Breast epithelium (tissue), 4 donors: ENCODE measurements around the gene PAPSS2. TPM values are rescaled to one million over a fixed set of nuclear protein-coding genes. Genes with fewer than 3 reads are reported as not detected.

Source experiments
- DNase-seq, 2 donors: peaks; one replicate each; pipeline ENCODE4 v3.0.0-alpha.2; 2019; ENCODE audit warnings: low spot score in 2 of 2
- H3K27ac ChIP-seq, 2 donors: fragments of 200-600 bp; sonication (generic) in 1 of 2; one replicate each; pipeline ENCODE4 v1.5.1; 2016 to 2019; ENCODE audit warnings: mild to moderate bottlenecking in 1 of 2
- H3K27me3 ChIP-seq, 2 donors: fragments of 200-600 bp; sonication (generic) in 1 of 2; one replicate each; pipeline versions ENCODE4 v1.5.1 to v1.6.0; 2017 to 2019; ENCODE audit warnings: control low read depth in 1 of 2, mild to moderate bottlenecking in 1 of 2
- H3K36me3 ChIP-seq: fragments of 200-600 bp; one replicate; pipeline ENCODE4 v1.5.1; 2019
- H3K4me1 ChIP-seq, 2 donors: fragments of 200-600 bp; sonication (generic); one replicate each; pipeline ENCODE4 v1.5.1; 2016 to 2019; ENCODE audit warnings: control low read depth in 1 of 2
- H3K4me3 ChIP-seq, 3 donors: fragments of 200-600 bp; sonication (generic); 1 replicate in 2 of 3; 2 replicates in 1 of 3; pipeline ENCODE4 v1.5.1; 2016 to 2019; ENCODE audit warnings: mild to moderate bottlenecking in 3 of 3, moderate library complexity in 2 of 3
- H3K9me3 ChIP-seq, 2 donors: fragments of 200-600 bp; sonication (generic) in 1 of 2; one replicate each; pipeline ENCODE4 v1.5.1; 2016 to 2019; ENCODE audit warnings: control low read depth in 1 of 2
- CTCF ChIP-seq, 3 donors: fragments of 450-650 bp; IDR thresholded peaks; one replicate each; pipeline ENCODE4 v1.5.1; 2016 to 2017; ENCODE audit warnings: antibody characterized with exemption in 3 of 3, mild to moderate bottlenecking in 3 of 3, moderate library complexity in 3 of 3
- POLR2A ChIP-seq: fragments of 450-650 bp; IDR thresholded peaks from one replicate; pipeline ENCODE4 v1.6.1; 2016; ENCODE audit warnings: antibody characterized with exemption, mild to moderate bottlenecking, moderate library complexity
- POLR2AphosphoS5 ChIP-seq, 3 donors: sonication (generic); formaldehyde crosslinking; IDR thresholded peaks; one replicate each; pipeline ENCODE4 v1.6.1; 2017; ENCODE audit warnings: antibody characterized with exemption in 3 of 3
- intact Hi-C: fragments of 100-400 bp; cut with DNase I; formaldehyde crosslinking; loops from one replicate; pipeline ENCODE4 v1.15.1; 2023; ENCODE audit warnings: low total_unique reads
- total RNA-seq, 3 donors: library from RNA; depleted of rRNA; stranded (reverse); fragments of >200 nt; gene quantifications; one replicate each; pipeline ENCODE4 v1.1.0, GENCODE V29; 2016

PAPSS2 gene
- total RNA-seq, 3 donors from 2014 or later, result 21.1 to 33.8 (median 27.2) TPM

- TF ChIP-seq POLR2AphosphoS5 (IDR thresholded peaks at IDR 0.05) (no peak), CTCF (IDR thresholded peaks at IDR 0.05) (no peak)
Measured at GRCh38 chr10:87634311-87634710, 25.4 kb upstream of the PAPSS2 start.

GRCh38 chr10:87635498-87636312, 24.0 kb upstream of the PAPSS2 start:
- TF ChIP-seq POLR2AphosphoS5 (IDR thresholded peaks at IDR 0.05), result no peak
- no peak for TF ChIP-seq POLR2A
- TF ChIP-seq CTCF (IDR thresholded peaks at IDR 0.05), result no peak
- no peak for DNase-seq
- no peaks in the 10 kb centered on the region for H3K9me3 ChIP-seq
- H3K4me1 ChIP-seq, result no peaks in the 10 kb centered on the region
- H3K27ac ChIP-seq, result no peak overlapping the region
- H3K36me3 ChIP-seq, result no peaks in the 10 kb centered on the region
- no peak overlapping the region for H3K4me3 ChIP-seq
- intact Hi-C loops, result no loop called here
- no peaks in the 10 kb centered on the region for H3K27me3 ChIP-seq

More at GRCh38 chr10:87634311-87634710, 25.4 kb upstream of the PAPSS2 start:
- intact Hi-C loops, result no loop called here
- Histone ChIP-seq H3K9me3 (no peaks in the 10 kb centered on the region), H3K27ac (no peak overlapping the region), H3K4me3 (no peak overlapping the region), H3K27me3 (no peaks in the 10 kb centered on the region), H3K36me3 (no peaks in the 10 kb centered on the region), H3K4me1 (no peaks in the 10 kb centered on the region)
- DNase-seq, result no peak

GRCh38 chr10:87636313-87636915, 23.3 kb upstream of the PAPSS2 start:
- TF ChIP-seq POLR2AphosphoS5 (IDR thresholded peaks at IDR 0.05) (no peak), CTCF (IDR thresholded peaks at IDR 0.05) (no peak), POLR2A (no peak)
- H3K4me3 ChIP-seq, result no peak overlapping the region

GRCh38 chr10:87639493-87639892, 20.2 kb upstream of the PAPSS2 start:
- intact Hi-C loops, result no loop called here
- TF ChIP-seq POLR2AphosphoS5 (IDR thresholded peaks at IDR 0.05) (no peak), CTCF (IDR thresholded peaks at IDR 0.05) (no peak), POLR2A (no peak)
- Histone ChIP-seq H3K27me3 (no peaks in the 10 kb centered on the region), H3K27ac (no peak overlapping the region), H3K4me3 (no peak overlapping the region), H3K9me3 (no peaks in the 10 kb centered on the region), H3K36me3 (no peaks in the 10 kb centered on the region), H3K4me1 (no peaks in the 10 kb centered on the region)
- no peak for DNase-seq

More at GRCh38 chr10:87636313-87636915, 23.3 kb upstream of the PAPSS2 start:
- DNase-seq, result no peak
- no peaks in the 10 kb centered on the region for H3K36me3 ChIP-seq
- intact Hi-C loops, result no loop called here
- H3K9me3 ChIP-seq, result no peaks in the 10 kb centered on the region
- no peaks in the 10 kb centered on the region for H3K4me1 ChIP-seq
- no peak overlapping the region for H3K27ac ChIP-seq
- no peaks in the 10 kb centered on the region for H3K27me3 ChIP-seq

- Histone ChIP-seq H3K4me3 (no peak overlapping the region), H3K27ac (no peak overlapping the region), H3K27me3 (no peaks in the 10 kb centered on the region), H3K9me3 (no peaks in the 10 kb centered on the region), H3K36me3 (no peaks in the 10 kb centered on the region), H3K4me1 (no peaks in the 10 kb centered on the region)
- no peak for DNase-seq
- intact Hi-C loops, result no loop called here
- TF ChIP-seq POLR2A, result no peak
- no peak for TF ChIP-seq POLR2AphosphoS5 (IDR thresholded peaks at IDR 0.05)
- no peak for TF ChIP-seq CTCF (IDR thresholded peaks at IDR 0.05)
Measured at GRCh38 chr10:87640043-87640442, 19.6 kb upstream of the PAPSS2 start.
